Keratinocyte (primary cell): ENCODE results near the gene CSNK1A1.

Experiments used
- EZH2 ChIP-seq: IDR thresholded peaks from one replicate; pipeline ENCODE4 v1.6.1; 2012; ENCODE audit warnings: inconsistent platforms, mild to moderate bottlenecking, low read length, moderate library complexity
- TF ChIP-seq, protein P1 (sequence below), 3 experiments: IDR thresholded peaks in 1 of 3; conservative IDR thresholded peaks in 1 of 3; optimal IDR thresholded peaks in 1 of 3; 2 replicates in 2 of 3; 3 replicates in 1 of 3; pipeline versions ENCODE3 to v1.5.1; 2011; ENCODE audit warnings: low read length in 3 of 3, mild to moderate bottlenecking in 3 of 3, moderate library complexity in 2 of 3, control low read depth in 1 of 3, inconsistent platforms in 1 of 3; ENCODE audit not compliant: insufficient read depth in 2 of 3; ENCODE audit errors: extremely low read depth in 1 of 3

DNA sequence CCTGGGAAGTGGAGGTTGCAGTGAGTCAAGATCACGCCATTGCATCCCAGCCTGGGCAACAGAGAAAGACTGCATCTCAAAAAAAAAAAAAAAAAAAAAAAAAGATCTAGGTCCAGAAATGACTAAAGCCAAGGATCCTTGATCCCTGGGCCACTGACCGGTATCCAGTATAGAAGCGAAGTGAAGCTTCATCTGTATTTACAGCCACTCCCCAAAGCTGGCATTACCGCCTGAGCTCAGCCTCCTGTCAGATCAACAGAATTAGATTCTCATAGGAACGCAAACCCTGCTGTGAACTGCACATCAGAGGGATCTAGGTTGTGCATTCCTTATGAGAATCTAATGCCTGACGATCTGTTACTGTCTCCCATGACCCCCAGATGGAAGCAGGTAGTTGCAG is 9.3 kb downstream of the CSNK1A1 start:
- no peak for TF ChIP-seq EZH2
- TF ChIP-seq, protein P1, sequence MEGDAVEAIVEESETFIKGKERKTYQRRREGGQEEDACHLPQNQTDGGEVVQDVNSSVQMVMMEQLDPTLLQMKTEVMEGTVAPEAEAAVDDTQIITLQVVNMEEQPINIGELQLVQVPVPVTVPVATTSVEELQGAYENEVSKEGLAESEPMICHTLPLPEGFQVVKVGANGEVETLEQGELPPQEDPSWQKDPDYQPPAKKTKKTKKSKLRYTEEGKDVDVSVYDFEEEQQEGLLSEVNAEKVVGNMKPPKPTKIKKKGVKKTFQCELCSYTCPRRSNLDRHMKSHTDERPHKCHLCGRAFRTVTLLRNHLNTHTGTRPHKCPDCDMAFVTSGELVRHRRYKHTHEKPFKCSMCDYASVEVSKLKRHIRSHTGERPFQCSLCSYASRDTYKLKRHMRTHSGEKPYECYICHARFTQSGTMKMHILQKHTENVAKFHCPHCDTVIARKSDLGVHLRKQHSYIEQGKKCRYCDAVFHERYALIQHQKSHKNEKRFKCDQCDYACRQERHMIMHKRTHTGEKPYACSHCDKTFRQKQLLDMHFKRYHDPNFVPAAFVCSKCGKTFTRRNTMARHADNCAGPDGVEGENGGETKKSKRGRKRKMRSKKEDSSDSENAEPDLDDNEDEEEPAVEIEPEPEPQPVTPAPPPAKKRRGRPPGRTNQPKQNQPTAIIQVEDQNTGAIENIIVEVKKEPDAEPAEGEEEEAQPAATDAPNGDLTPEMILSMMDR (optimal IDR thresholded peaks at IDR 0.05 in 1 of 3, IDR thresholded peaks at IDR 0.05 in 1 of 3, conservative IDR thresholded peaks at IDR 0.05 in 1 of 3; ENCODE audit: extremely low read depth in 1 of 3, insufficient read depth in 2 of 3, low read length in 3 of 3) = no peak
